ENCODE results near the gene RPS6KA5.

RPS6KA5 gene

GRCh38 chr14:91084516-91084915, 24.1 kb upstream of the RPS6KA5 start:
- H3K4me3 ChIP-seq (ENCODE audit: control insufficient read depth, low read depth, low read length), result no peak overlapping the region
- no peak for DNase-seq (ENCODE audit: low read depth)
- TF ChIP-seq, protein P1, sequence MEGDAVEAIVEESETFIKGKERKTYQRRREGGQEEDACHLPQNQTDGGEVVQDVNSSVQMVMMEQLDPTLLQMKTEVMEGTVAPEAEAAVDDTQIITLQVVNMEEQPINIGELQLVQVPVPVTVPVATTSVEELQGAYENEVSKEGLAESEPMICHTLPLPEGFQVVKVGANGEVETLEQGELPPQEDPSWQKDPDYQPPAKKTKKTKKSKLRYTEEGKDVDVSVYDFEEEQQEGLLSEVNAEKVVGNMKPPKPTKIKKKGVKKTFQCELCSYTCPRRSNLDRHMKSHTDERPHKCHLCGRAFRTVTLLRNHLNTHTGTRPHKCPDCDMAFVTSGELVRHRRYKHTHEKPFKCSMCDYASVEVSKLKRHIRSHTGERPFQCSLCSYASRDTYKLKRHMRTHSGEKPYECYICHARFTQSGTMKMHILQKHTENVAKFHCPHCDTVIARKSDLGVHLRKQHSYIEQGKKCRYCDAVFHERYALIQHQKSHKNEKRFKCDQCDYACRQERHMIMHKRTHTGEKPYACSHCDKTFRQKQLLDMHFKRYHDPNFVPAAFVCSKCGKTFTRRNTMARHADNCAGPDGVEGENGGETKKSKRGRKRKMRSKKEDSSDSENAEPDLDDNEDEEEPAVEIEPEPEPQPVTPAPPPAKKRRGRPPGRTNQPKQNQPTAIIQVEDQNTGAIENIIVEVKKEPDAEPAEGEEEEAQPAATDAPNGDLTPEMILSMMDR (IDR thresholded peaks at IDR 0.05; ENCODE audit: control insufficient read depth, insufficient read depth, low read depth, low read length, missing control alignments), result no peak

- no peak overlapping the region for H3K4me3 ChIP-seq (ENCODE audit: control insufficient read depth, low read depth, low read length)
- no peak for DNase-seq (ENCODE audit: low read depth)
- TF ChIP-seq, protein P1 (IDR thresholded peaks at IDR 0.05; ENCODE audit: control insufficient read depth, insufficient read depth, low read depth, low read length, missing control alignments), result no peak
Observed at GRCh38 chr14:91082282-91082681, 21.8 kb upstream of the RPS6KA5 start.

DNA sequence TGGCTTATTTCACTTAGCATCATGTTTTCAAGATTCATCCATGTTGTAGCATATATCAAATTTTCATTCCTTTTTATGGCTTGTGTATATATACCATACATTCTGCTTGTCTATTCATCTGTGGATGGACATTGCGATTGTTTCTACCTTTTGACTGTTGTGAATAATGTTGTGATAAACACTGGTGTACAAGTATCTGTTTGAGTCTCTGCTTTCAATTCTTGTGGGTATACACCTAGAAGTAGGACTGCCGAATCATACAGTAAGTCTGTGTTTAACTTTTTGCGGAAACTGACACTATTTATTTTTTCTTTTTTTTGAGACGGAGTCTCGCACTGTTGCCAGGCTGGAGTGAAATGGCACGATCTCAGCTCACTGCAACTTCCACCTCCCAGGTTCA, 19.6 kb upstream of the RPS6KA5 start:
- no peak overlapping the region for H3K4me3 ChIP-seq (ENCODE audit: control insufficient read depth, low read depth, low read length)
- TF ChIP-seq, protein P1 (IDR thresholded peaks at IDR 0.05; ENCODE audit: control insufficient read depth, insufficient read depth, low read depth, low read length, missing control alignments), result no peak
- no peak for DNase-seq (ENCODE audit: low read depth)

DNA sequence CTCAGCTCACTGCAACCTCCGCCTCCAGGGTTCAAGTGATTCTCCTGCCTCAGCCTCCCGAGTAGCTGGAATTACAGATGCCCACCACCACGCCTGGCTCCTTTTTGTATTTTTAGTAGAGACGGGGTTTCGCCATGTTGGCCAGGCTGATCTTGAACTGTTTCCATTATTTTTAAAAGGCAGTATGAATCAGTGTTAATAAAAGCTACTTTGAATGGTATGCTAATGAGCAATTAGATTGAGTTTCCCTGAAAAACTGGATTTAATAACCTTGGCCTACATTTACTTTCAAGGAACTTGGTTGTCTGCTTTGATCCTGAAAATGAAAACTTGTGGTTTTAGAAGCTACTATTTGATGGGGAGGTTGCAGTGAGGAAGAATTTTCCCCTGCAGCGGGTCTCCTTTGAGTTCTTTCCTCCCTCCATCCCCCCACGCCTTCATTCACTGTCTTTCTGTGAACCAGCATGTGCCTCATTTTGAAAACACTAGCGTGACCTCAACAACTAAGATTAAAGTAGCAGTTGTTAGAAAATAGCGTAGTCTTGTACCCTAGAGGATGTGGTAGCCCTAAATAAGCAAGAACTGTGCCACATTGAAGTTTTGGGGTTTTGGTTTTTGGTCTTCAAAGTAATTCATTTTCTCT, 17.8 kb upstream of the RPS6KA5 start:
- H3K4me3 ChIP-seq (ENCODE audit: control insufficient read depth, low read depth, low read length), result no peak overlapping the region
- DNase-seq (ENCODE audit: low read depth), result no peak
- TF ChIP-seq, protein P1 (IDR thresholded peaks at IDR 0.05; ENCODE audit: control insufficient read depth, insufficient read depth, low read depth, low read length, missing control alignments), result no peak

DNA sequence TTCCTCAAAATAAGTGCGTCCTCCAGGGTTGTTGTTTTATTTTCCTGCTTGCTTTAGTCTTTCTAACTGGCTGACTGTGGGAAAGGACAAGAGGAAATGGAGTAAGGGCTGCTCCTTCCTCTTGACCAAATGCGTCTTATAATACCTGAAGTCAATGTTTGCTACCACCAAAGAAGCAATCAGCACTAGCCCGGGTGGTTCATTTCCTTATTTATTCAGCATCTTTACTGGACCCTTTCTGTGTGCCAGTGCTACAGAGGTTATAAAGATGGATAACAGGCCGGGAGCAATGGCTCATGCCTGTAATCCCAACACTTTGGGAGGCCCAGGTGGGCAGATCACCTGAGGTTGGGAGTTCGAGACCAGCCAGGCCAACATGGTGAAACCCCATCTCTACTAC, 15.1 kb upstream of the RPS6KA5 start:
- DNase-seq (ENCODE audit: low read depth), result no peak
- TF ChIP-seq, protein P1 (IDR thresholded peaks at IDR 0.05; ENCODE audit: control insufficient read depth, insufficient read depth, low read depth, low read length, missing control alignments), result no peak
- H3K4me3 ChIP-seq (ENCODE audit: control insufficient read depth, low read depth, low read length), result no peak overlapping the region

- TF ChIP-seq, protein P1 (IDR thresholded peaks at IDR 0.05; ENCODE audit: control insufficient read depth, insufficient read depth, low read depth, low read length, missing control alignments), result no peak
- DNase-seq (ENCODE audit: low read depth), result no peak
- no peak overlapping the region for H3K4me3 ChIP-seq (ENCODE audit: control insufficient read depth, low read depth, low read length)
Observed at GRCh38 chr14:91070572-91070971, 10.1 kb upstream of the RPS6KA5 start.

Data from AG09309 (cell line).